HG02678 (cell line): ENCODE data around the gene INTS7.
"Not testable (repeated sequence)": the region's sequence is repeated elsewhere in the genome, so short reads cannot be mapped to it uniquely, and the experiment has no call there.

Source experiments
- ATAC-seq: cut with Tn5 transposase; IDR thresholded peaks from one replicate; pipeline ENCODE4 v1.9.1; 2021; ENCODE audit warnings: mild to moderate bottlenecking, moderate library complexity; ENCODE audit not compliant: unreplicated experiment

INTS7 gene

DNA sequence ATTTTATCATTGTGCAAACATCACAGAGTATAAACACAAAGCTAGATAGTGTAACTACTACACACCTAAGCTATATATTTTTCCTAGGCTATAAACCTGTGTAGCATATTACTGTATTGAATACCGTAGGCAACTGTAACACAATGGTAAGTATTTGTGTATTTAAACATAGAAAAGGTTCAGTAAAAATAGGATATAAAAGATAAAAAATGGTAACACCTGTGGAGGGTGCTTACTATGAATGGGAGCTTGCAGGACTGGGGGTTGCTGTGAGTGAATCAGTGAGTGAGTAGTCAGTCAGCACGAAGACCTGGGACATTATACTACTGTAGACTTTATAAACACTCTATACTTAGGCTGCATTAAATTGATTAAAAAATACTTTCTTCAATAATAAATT, 4.3 kb upstream of the INTS7 start:
- no peak for ATAC-seq

DNA sequence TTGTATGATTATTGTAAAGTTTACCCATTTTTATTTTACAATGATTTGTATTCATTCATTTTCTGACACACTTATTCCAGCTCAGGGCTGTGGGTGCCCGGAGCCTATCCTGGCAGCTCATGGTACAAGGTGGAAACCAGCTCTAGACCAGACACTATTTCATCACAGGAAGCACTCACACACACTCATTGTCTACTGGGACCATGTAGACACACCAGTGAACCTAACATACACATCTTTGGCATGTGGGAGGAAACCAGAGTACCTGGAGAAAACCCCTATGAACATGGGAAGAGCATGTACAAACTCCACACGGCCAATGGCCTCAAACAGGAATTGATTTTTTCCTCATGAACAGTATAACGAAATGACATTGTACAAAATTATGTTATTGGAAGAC, 2.5 kb upstream of the INTS7 start:
- no peak for ATAC-seq

- ATAC-seq = peak; percentile 11
These were observed 663 bp upstream of the INTS7 start for GRCh38 chr1:212035835-212036605.

GRCh38 chr1:212034516-212035122, 738 bp downstream of the INTS7 start:
- peak; percentile 1 for ATAC-seq

- ATAC-seq = no peak
These were observed 4.3 kb downstream of the INTS7 start for GRCh38 chr1:212030936-212031528.

DNA sequence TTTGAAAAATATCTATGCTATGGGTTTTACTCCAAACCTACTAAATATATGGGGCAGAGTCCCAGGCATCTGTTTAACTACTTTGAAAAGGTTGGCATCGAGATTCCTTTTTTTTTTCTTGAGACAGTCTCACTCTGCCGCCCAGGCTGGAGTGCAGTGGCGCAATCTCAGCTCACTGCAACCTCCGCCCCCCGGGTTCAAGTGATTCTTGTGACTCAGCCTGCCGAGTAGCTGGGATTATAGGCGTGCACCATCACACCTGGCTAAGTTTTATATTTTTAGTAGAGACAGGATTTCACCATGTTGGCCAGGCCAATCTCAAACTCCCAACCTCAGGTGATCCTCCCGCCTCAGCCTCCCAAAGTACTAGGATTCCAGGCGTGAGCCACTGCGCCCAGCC, 7.6 kb downstream of the INTS7 start:
- not testable (repeated sequence) for ATAC-seq

- ATAC-seq = no peak
These were observed 10.7 kb downstream of the INTS7 start for GRCh38 chr1:212024469-212025149.

DNA sequence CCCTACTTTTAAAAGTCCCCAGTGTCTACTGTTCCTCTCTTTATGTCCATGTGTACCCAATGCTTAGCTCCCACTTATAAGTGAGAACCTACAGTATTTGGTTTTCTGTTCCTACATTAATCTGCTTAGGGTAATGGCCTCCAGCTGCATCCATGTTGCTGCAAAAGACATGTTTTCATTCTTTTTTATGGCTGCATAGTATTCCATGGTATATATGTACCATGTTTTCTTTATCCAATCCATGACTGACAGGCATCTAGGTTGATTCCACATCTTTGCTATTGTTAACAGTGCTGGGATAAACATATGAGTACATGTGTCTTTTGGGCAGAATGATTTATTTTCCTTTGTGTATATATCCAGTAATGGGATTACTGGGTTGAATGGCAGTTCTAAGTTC, 12.4 kb downstream of the INTS7 start:
- ATAC-seq = not testable (repeated sequence)

DNA sequence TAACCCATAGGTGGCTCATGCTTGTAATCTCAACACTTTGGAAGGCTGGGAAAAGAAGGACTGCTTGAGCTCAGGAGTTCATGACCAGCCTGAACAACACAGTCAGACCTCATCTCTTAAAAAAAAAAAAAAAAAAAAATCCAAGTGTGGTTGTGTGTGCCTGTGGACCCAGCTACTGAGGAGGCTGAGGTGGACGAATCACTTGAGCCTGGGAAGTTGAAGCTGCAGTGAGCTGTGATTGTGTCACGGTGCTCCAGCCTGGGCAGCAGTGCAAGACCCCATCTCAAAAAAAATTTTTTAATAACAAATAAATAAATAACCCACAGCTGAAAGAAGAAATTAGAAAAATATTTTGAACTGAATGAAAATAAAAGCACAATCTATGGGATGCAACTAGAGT, 13.8 kb downstream of the INTS7 start:
- no peak for ATAC-seq

DNA sequence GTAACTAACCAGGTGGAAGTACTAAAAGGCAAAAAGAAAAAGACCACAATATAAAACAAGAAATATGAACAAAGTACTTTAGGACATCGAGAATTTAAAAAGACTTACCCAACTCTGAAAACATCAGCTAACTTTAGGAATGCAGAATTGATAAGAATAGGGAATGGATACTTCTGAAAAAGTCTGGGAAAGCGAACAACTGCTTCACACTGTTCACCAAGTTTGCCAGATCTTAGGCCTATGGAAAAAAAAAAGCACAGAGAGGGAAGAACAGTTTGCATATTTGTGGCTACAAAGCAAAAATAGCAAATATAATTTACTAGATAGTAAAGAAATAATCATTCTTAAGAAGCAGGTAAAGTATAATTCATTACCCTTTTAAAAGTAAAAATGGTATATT, 14.4 kb downstream of the INTS7 start:
- no peak for ATAC-seq

GRCh38 chr1:212013672-212014071, 21.7 kb downstream of the INTS7 start:
- no peak for ATAC-seq

GRCh38 chr1:212012034-212012740, 23.2 kb downstream of the INTS7 start:
- peak; percentile 97 for ATAC-seq

- ATAC-seq = no peak
These were observed 25.4 kb downstream of the INTS7 start for GRCh38 chr1:212010004-212010403.

- no peak for ATAC-seq
These were observed 25.8 kb downstream of the INTS7 start for GRCh38 chr1:212009561-212009960.

GRCh38 chr1:212007886-212008285, 27.5 kb downstream of the INTS7 start:
- ATAC-seq = no peak

DNA sequence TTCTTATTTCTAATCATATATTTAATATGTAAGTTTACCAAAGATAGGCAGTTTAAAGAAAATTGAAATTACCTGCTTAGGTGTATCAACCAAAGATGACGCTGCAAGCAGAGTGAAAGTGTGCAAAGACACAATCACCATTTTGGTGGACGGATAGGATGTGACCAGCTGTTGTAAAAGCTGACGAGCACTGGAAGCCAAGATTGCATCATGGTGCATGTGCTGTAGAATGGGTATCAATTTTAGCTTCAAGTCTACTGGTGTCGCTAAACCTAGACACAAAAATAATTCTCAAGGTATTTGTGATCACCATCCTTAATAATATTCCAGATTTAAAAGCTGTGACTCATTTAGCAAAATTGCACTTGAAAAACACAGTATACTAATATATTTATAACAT, 28.2 kb downstream of the INTS7 start:
- no peak for ATAC-seq

DNA sequence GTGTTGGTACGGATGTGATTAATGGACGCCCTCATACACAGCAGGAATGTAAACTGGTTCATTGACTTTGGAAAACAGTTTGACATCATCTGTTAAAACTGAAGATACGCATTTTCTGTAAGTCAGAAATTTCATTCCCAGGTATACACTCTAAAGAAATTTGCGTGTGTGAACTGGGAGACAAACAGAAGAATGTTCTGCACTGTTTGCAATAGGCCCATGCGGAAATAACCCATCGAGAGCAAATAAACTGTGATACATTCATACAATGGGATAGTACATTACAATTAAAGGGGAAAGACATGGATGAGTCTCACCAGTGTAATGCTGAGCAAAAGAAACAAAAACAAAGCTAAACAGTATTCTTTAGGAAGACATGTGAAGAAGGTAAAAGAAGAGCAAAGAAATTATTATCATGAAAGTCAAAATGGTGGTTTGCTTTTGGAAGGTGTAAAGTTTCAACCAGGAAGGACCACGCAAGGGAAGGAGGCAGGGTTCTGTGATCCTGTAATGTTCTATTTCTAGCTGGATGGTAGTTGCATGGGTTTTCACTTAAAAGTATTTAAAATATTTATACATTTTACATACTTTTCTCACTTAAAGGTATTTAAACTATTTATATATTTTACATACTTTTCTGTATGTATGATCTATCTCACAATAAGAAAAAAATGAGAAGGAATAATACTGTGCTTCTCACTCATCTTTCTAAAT, 30.3 kb downstream of the INTS7 start:
- no peak for ATAC-seq

DNA sequence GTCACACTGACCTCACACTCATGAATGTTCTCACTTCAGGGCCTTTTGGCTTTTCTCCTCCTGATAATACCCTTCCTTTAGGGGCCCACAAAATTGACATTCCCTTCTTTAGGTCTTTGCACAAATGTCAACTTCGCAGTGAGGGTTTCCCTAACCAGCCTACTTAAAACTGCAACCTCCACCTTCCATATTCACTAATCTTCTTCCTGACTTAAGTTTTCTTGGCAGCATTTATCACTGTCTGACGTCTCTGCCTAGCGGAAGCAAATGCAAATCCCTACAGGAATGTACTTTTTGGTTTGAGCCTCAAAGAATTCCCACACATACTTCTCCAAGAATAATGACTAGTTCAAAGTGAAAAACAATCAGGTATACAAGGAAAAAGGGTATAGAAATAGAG, 32.8 kb downstream of the INTS7 start:
- no peak for ATAC-seq

DNA sequence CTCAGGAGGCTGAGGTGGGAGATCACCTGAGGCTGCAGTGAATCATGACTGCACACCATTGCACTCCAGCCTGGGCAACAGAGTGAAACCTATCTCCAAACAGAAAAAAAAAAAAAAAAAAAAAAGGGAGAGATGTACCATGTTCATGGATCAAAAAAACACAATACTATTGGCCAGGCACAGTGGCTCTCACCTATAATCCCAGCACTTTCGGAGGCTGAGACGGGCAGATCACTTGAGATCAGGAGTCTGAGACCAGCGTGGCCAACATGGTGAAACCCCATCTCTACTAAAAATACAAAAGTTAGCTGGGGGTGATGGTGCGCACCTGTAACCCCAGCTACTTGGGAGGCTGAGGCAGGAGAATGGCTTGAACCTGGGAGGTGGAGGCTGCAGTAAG, 37.9 kb downstream of the INTS7 start:
- ATAC-seq = not testable (repeated sequence)

- ATAC-seq = no peak
These were observed 43.7 kb downstream of the INTS7 start for GRCh38 chr1:211991695-211992094.
